ENCODE data around the gene TMIE.

- TF ChIP-seq CTCF (conservative IDR thresholded peaks at IDR 0.05 in 1 of 2, IDR thresholded peaks at IDR 0.05 in 1 of 2; ENCODE audit: low read depth in 1 of 2, low read length in 2 of 2) = no peak
- no peak for TF ChIP-seq EZH2 (IDR thresholded peaks at IDR 0.05; ENCODE audit: low read length, missing control alignments)
These were observed 49.4 kb downstream of the TMIE start for GRCh38 chr3:46750555-46751038.

Measured in fibroblast of lung (primary cell).